GM10266 (cell line): ENCODE measurements around the gene WDR81.

ENCODE experiments used
- DNase-seq: peaks from one replicate; pipeline ENCODE4 v3.0.0; 2012; ENCODE audit errors: extremely low spot score
- TF ChIP-seq, protein P1 (sequence below): IDR thresholded peaks from 2 replicates; pipeline ENCODE4 v1.5.1; 2012; ENCODE audit warnings: mild to moderate bottlenecking, low read depth; ENCODE audit not compliant: control insufficient read depth, insufficient read depth; ENCODE audit errors: missing control alignments

The WDR81 gene

GRCh38 chr17:1727258-1727789 is 2.8 kb downstream of the WDR81 start:
- TF ChIP-seq, protein P1, sequence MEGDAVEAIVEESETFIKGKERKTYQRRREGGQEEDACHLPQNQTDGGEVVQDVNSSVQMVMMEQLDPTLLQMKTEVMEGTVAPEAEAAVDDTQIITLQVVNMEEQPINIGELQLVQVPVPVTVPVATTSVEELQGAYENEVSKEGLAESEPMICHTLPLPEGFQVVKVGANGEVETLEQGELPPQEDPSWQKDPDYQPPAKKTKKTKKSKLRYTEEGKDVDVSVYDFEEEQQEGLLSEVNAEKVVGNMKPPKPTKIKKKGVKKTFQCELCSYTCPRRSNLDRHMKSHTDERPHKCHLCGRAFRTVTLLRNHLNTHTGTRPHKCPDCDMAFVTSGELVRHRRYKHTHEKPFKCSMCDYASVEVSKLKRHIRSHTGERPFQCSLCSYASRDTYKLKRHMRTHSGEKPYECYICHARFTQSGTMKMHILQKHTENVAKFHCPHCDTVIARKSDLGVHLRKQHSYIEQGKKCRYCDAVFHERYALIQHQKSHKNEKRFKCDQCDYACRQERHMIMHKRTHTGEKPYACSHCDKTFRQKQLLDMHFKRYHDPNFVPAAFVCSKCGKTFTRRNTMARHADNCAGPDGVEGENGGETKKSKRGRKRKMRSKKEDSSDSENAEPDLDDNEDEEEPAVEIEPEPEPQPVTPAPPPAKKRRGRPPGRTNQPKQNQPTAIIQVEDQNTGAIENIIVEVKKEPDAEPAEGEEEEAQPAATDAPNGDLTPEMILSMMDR: no peak
- DNase-seq: no peak

DNA sequence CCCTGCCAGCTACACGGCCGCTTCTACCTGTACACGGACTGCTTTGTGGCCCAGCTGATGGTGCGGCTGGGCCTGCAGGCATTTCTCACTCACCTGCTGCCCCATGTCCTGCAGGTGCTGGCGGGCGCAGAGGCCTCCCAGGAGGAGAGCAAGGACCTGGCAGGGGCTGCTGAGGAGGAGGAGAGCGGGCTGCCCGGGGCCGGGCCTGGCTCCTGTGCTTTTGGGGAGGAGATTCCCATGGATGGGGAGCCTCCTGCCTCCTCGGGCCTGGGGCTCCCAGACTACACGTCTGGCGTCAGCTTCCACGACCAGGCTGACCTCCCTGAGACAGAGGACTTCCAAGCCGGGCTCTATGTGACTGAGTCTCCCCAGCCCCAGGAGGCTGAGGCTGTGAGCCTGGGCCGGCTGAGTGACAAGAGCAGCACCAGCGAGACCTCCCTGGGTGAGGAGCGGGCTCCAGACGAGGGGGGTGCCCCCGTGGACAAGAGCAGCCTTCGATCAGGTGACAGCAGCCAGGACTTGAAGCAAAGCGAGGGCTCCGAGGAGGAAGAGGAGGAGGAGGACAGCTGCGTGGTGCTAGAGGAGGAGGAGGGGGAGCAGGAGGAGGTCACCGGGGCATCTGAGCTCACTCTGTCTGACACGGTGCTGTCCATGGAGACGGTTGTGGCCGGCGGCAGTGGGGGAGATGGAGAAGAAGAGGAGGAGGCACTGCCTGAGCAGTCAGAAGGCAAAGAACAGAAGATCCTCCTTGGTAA is 3.5 kb downstream of the WDR81 start:
- TF ChIP-seq, protein P1: no peak
- DNase-seq: no peak

GRCh38 chr17:1729966-1730325 is 5.4 kb downstream of the WDR81 start:
- no peak for DNase-seq
- TF ChIP-seq, protein P1: no peak

DNA sequence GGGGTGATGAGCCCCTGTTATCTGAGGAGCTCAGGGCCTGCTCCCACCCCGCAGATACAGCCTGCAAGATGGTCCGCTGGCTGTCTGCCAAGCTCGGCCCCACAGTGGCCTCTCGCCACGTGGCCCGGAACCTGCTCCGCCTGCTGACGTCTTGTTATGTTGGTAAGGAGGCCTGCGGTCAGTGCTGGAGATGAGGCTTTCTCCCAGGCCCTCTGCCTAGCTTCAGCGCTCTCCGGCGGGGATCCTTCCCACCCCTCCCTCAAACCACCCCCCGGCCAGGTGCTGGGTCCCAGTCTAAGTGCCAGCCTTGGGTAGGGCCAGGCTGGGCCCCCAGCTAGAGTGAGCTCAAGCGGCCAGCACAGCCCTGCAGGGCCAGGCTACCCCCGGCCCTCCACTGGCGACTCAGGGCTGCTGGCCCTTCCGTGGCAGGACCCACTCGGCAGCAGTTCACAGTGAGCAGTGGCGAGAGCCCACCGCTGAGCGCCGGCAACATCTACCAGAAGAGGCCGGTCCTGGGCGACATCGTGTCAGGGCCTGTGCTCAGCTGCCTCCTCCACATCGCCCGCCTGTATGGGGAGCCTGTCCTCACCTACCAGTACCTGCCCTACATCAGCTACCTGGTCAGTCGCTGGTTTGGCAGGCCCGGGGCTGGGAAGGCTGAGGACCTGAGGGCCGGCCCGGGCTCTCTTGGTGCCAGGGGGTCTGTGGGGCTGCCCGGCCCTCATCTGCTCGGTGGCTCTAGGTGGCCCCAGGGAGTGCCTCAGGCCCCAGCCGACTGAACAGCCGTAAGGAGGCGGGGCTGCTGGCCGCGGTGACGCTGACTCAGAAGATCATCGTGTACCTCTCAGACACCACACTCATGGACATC is 6.1 kb downstream of the WDR81 start:
- TF ChIP-seq, protein P1: no peak
- no peak for DNase-seq

GRCh38 chr17:1731194-1731506 is 6.6 kb downstream of the WDR81 start:
- DNase-seq: no peak
- TF ChIP-seq, protein P1: no peak

DNA sequence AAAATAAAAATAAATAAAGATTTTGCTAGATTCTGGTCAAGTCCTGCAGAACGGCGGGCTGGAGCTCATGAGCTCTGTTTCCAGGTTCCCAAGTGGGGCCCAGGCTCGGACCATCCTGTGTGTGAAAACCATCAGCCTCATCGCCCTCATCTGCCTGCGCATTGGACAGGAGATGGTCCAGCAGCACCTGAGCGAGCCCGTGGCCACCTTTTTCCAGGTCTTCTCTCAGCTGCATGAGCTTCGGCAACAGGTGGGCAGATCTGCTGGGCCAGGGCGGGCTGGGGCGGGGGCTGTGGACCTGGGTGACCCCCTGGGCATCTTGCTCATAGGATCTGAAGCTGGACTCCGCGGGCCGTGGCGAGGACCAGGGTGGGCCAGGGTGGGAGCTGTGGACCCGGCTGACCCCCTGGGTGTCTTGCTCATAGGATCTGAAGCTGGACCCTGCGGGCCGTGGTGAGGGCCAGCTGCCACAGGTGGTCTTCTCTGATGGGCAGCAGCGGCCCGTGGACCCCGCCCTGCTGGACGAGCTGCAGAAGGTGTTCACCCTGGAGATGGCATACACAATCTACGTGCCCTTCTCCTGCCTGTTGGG is 7.8 kb downstream of the WDR81 start:
- no peak for DNase-seq

More for the DNA sequence above, 7.8 kb downstream of the WDR81 start:
- TF ChIP-seq, protein P1: no peak
